Measurements from ENCODE around the gene APLP1. TPM values are rescaled to one million over a fixed set of nuclear protein-coding genes. Genes with fewer than 3 reads are reported as not detected.

Gene APLP1
- total RNA-seq, 1 experiment from 2014 or later: 14.9 TPM

- H3K9me3 ChIP-seq (ENCODE audit: low read depth, low read length, poor library complexity, severe bottlenecking): no peaks in the 10 kb centered on the region
- no peak overlapping the region for H3K27ac ChIP-seq (ENCODE audit: low read depth, low read length, poor library complexity, severe bottlenecking)
- ChIA-PET POLR2A (ENCODE audit: low non-redundant PET) (interaction anchor here (0.5 kb wide), 1 partner anchor 10 kb away, joined by 4 read pairs; no protein-coding TSS in a partner anchor), CTCF (no interaction called here)
- peaks cover 23% of the 10 kb centered on the region for H3K36me3 ChIP-seq (ENCODE audit: insufficient read depth, low read length, poor library complexity, severe bottlenecking)
- no peak for TF ChIP-seq EZH2 (IDR thresholded peaks at IDR 0.05; ENCODE audit: borderline replicate concordance, low read depth, low read length, poor library complexity, severe bottlenecking)
- no peak for TF ChIP-seq CTCF (conservative IDR thresholded peaks at IDR 0.05; ENCODE audit: low read depth, low read length)
- BruUV-seq (replicated peaks): no TSS peak
- no peaks in the 10 kb centered on the region for H3K27me3 ChIP-seq (replicated peaks; ENCODE audit: insufficient read depth, low read depth, low read length, poor library complexity)
- peaks cover 14% of the 10 kb centered on the region for H3K4me1 ChIP-seq (ENCODE audit: insufficient read depth, low read length, poor library complexity, severe bottlenecking)
- H3K4me3 ChIP-seq (ENCODE audit: low read depth, low read length, poor library complexity, severe bottlenecking): no peak overlapping the region
- intact Hi-C loops (cut with micrococcal nuclease; ENCODE audit: unreplicated experiment): no loop called here
- DNase-seq (ENCODE audit: low spot score): no peak
Measured at GRCh38 chr19:35895911-35896642, 27.7 kb downstream of the APLP1 start.

- BruUV-seq (replicated peaks): no TSS peak
- no peak for DNase-seq (ENCODE audit: low spot score)
- Histone ChIP-seq H3K4me3 (ENCODE audit: low read depth, low read length, poor library complexity, severe bottlenecking) (no peak overlapping the region), H3K9me3 (ENCODE audit: low read depth, low read length, poor library complexity, severe bottlenecking) (no peaks in the 10 kb centered on the region), H3K4me1 (ENCODE audit: insufficient read depth, low read length, poor library complexity, severe bottlenecking) (peaks cover 20% of the 10 kb centered on the region), H3K36me3 (ENCODE audit: insufficient read depth, low read length, poor library complexity, severe bottlenecking) (peaks cover 23% of the 10 kb centered on the region), H3K27me3 (replicated peaks; ENCODE audit: insufficient read depth, low read depth, low read length, poor library complexity) (no peaks in the 10 kb centered on the region), H3K27ac (ENCODE audit: low read depth, low read length, poor library complexity, severe bottlenecking) (no peak overlapping the region)
- no peak for TF ChIP-seq CTCF (conservative IDR thresholded peaks at IDR 0.05; ENCODE audit: low read depth, low read length)
- TF ChIP-seq EZH2 (IDR thresholded peaks at IDR 0.05; ENCODE audit: borderline replicate concordance, low read depth, low read length, poor library complexity, severe bottlenecking): no peak
- intact Hi-C loops (cut with micrococcal nuclease; ENCODE audit: unreplicated experiment): no loop called here
- CTCF ChIA-PET: no interaction called here
- POLR2A ChIA-PET (ENCODE audit: low non-redundant PET): interaction anchor here (0.5 kb wide), 1 partner anchor 9 kb away, joined by 4 read pairs; no protein-coding TSS in a partner anchor
Measured at GRCh38 chr19:35896643-35897040, 28.3 kb downstream of the APLP1 start.

DNA sequence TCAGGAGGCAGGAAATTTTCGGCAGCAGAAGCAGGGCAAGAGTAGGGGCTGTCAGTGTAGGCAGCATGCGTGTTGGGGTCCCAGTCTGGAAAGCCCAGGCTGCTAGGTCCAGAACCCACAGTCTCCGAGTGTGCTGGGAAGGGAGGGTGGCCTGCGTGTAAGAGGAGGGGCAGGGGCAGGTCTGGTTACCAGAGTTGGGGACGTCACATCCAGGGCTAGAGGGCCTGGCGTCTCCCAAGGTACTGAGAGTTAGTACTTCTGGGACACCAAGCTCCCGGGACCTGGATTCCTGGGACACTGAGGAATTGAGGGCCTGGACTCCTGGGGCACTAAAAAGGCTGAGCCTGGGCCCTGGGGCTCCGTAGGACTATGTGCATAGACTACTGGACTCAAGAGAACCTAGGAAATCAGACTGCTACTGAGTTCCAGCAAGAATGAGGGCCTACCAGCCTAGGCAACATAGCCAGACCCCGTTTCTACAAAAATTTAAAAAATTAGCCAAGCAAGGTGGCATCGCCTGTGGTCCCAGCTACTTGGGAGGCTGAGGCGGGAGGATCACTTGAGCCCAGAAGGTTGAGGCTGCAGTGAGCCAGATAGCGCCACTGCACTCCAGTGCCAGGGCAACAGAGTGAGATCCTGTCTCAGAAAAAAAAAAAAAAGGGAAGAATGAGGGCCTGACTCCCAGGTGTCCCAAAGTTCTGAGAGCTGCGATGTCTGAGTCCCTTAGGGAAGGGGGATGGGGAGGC is 29.5 kb downstream of the APLP1 start:
- Histone ChIP-seq H3K36me3 (ENCODE audit: insufficient read depth, low read length, poor library complexity, severe bottlenecking) (peaks cover 22% of the 10 kb centered on the region), H3K9me3 (ENCODE audit: low read depth, low read length, poor library complexity, severe bottlenecking) (no peaks in the 10 kb centered on the region), H3K27me3 (replicated peaks; ENCODE audit: insufficient read depth, low read depth, low read length, poor library complexity) (no peaks in the 10 kb centered on the region), H3K4me3 (ENCODE audit: low read depth, low read length, poor library complexity, severe bottlenecking) (peak overlapping the region; percentile 73), H3K4me1 (ENCODE audit: insufficient read depth, low read length, poor library complexity, severe bottlenecking) (peaks cover 32% of the 10 kb centered on the region), H3K27ac (ENCODE audit: low read depth, low read length, poor library complexity, severe bottlenecking) (no peak overlapping the region)
- TF ChIP-seq EZH2 (IDR thresholded peaks at IDR 0.05; ENCODE audit: borderline replicate concordance, low read depth, low read length, poor library complexity, severe bottlenecking): no peak
- no peak for TF ChIP-seq CTCF (conservative IDR thresholded peaks at IDR 0.05; ENCODE audit: low read depth, low read length)
- BruUV-seq (replicated peaks): no TSS peak
- no peak for DNase-seq (ENCODE audit: low spot score)
- ChIA-PET CTCF (no interaction called here), POLR2A (ENCODE audit: low non-redundant PET) (no interaction called here)
- intact Hi-C loops (cut with micrococcal nuclease; ENCODE audit: unreplicated experiment): no loop called here
